Gastroesophageal sphincter (tissue), 4 donors: Measurements from ENCODE around the gene RPRD1B. TPM values are rescaled to one million over a fixed set of nuclear protein-coding genes. Genes with fewer than 3 reads are reported as not detected.

Source experiments
- ATAC-seq: fragments of 150-250 bp; one replicate; pipeline ENCODE4 v1.9.1; 2016; ENCODE audit warnings: mild to moderate bottlenecking, moderate library complexity
- H3K27ac ChIP-seq, 4 donors: fragments of 200-600 bp; sonication (generic) in 3 of 4; 1 replicate in 3 of 4; 2 replicates in 1 of 4; pipeline ENCODE4 v1.5.1; 2016 to 2019
- H3K27me3 ChIP-seq: fragments of 200-600 bp; sonication (generic); one replicate; pipeline ENCODE4 v1.5.1; 2019
- H3K36me3 ChIP-seq, 2 donors: fragments of 200-600 bp; sonication (generic); one replicate each; pipeline ENCODE4 v1.5.1; 2019; ENCODE audit warnings: control low read depth in 1 of 2
- H3K4me1 ChIP-seq, 3 donors: fragments of 200-600 bp; sonication (generic); 1 replicate in 2 of 3; 2 replicates in 1 of 3; pipeline ENCODE4 v1.5.1; 2016 to 2019; ENCODE audit warnings: control low read depth in 2 of 3
- H3K4me3 ChIP-seq, 2 donors: fragments of 200-600 bp; sonication (generic); one replicate each; pipeline ENCODE4 v1.5.1; 2019; ENCODE audit warnings: mild to moderate bottlenecking in 1 of 2, moderate library complexity in 1 of 2
- H3K9me3 ChIP-seq, 3 donors: fragments of 200-600 bp; sonication (generic); one replicate each; pipeline ENCODE4 v1.5.1; 2017 to 2019; ENCODE audit warnings: control low read depth in 2 of 3
- CTCF ChIP-seq, 4 experiments: fragments of 200-600 bp in 2 of 4; fragments of 450-650 bp in 2 of 4; sonication (generic) in 1 of 4; IDR thresholded peaks; one replicate each; pipeline ENCODE4 v1.5.1; 2017 to 2019; ENCODE audit warnings: antibody characterized with exemption in 4 of 4, mild to moderate bottlenecking in 2 of 4, moderate library complexity in 2 of 4
- EP300 ChIP-seq: sonication (generic); formaldehyde crosslinking; IDR thresholded peaks from one replicate; pipeline ENCODE4 v1.6.1; 2017; ENCODE audit warnings: antibody characterized with exemption, mild to moderate bottlenecking
- POLR2A ChIP-seq, 2 donors: fragments of 450-650 bp; IDR thresholded peaks; one replicate each; pipeline ENCODE4 v1.6.1; 2017; ENCODE audit warnings: antibody characterized with exemption in 2 of 2, mild to moderate bottlenecking in 2 of 2, moderate library complexity in 1 of 2
- POLR2AphosphoS5 ChIP-seq: sonication (generic); formaldehyde crosslinking; IDR thresholded peaks from one replicate; pipeline ENCODE4 v1.6.1; 2017; ENCODE audit warnings: antibody characterized with exemption
- WGBS, 2 donors: methylation state at CpG; one replicate each; pipeline ENCODE4 v1.1.5; 2018; ENCODE audit warnings: low coverage in 1 of 2; 5-methylcytosine and 5-hydroxymethylcytosine counted together
- total RNA-seq, 4 donors: library from RNA; depleted of rRNA; stranded (reverse); fragments of >200 nt; gene quantifications; one replicate each; pipeline ENCODE4 v1.1.0, GENCODE V29; 2016

The RPRD1B gene
- total RNA-seq, 4 donors from 2014 or later: 17.1 to 26.8 (median 23.7) TPM

GRCh38 chr20:38075161-38075998 lies 41.8 kb downstream of the RPRD1B start:
- TF ChIP-seq EP300 (no peak), POLR2A (IDR thresholded peaks at IDR 0.05) (no peak), POLR2AphosphoS5 (peak; percentile 58)
- Histone ChIP-seq H3K9me3 (no peaks in the 10 kb centered on the region), H3K27me3 (no peaks in the 10 kb centered on the region), H3K36me3 (peaks cover 2 to 35% of the 10 kb centered on the region in 2 donors), H3K27ac (peak overlapping the region; percentile 76 to 98 (median 82)), H3K4me3 (no peak overlapping the region), H3K4me1 (peaks cover 23 to 67% (median 35%) of the 10 kb centered on the region in 3 donors)
- 37 to 44% methylated on average over 2 to 3 of the region's 3 CpGs for WGBS, 2 donors
- ATAC-seq: no peak

GRCh38 chr20:38076548-38076947 lies 43.0 kb downstream of the RPRD1B start:
- no peak overlapping the region for H3K4me3 ChIP-seq
- H3K4me1 ChIP-seq: peaks cover 23 to 67% (median 35%) of the 10 kb centered on the region in 3 donors
- TF ChIP-seq POLR2A (IDR thresholded peaks at IDR 0.05) (no peak), EP300 (no peak), POLR2AphosphoS5 (no peak), CTCF (IDR thresholded peaks at IDR 0.05) (no peak)
- no peaks in the 10 kb centered on the region for H3K27me3 ChIP-seq
- no peaks in the 10 kb centered on the region for H3K9me3 ChIP-seq
- peaks cover 0 to 23% of the 10 kb centered on the region in 2 donors for H3K36me3 ChIP-seq
- no peak for ATAC-seq
- H3K27ac ChIP-seq: peak overlapping the region; percentile 76 to 98 (median 82)

GRCh38 chr20:38078084-38078483 lies 44.5 kb downstream of the RPRD1B start:
- peak overlapping the region; percentile 52 to 83 (median 77) for H3K27ac ChIP-seq
- H3K36me3 ChIP-seq: peaks cover 0 to 22% of the 10 kb centered on the region in 2 donors
- no peak overlapping the region for H3K4me3 ChIP-seq
- ATAC-seq: no peak
- H3K27me3 ChIP-seq: no peaks in the 10 kb centered on the region
- 62% methylated on average over 2 of the region's 2 CpGs; no CpG with 5 or more reads in 1 of the 2 donors for WGBS, 2 donors
- H3K4me1 ChIP-seq: peaks cover 21 to 64% (median 31%) of the 10 kb centered on the region in 3 donors
- TF ChIP-seq CTCF (IDR thresholded peaks at IDR 0.05) (no peak), EP300 (no peak), POLR2A (IDR thresholded peaks at IDR 0.05) (no peak), POLR2AphosphoS5 (no peak)
- no peaks in the 10 kb centered on the region for H3K9me3 ChIP-seq

GRCh38 chr20:38079353-38079752 lies 45.8 kb downstream of the RPRD1B start:
- 96 to 100% methylated on average over 3 of the region's 3 CpGs for whole genome bisulfite sequencing, 2 donors
- Histone ChIP-seq H3K4me3 (no peak overlapping the region), H3K27me3 (no peaks in the 10 kb centered on the region), H3K27ac (peak overlapping the region in 2 of 4 donors; percentile 80 to 83), H3K4me1 (peaks cover 18 to 64% (median 24%) of the 10 kb centered on the region in 3 donors), H3K36me3 (peaks cover 0 to 22% of the 10 kb centered on the region in 2 donors), H3K9me3 (no peaks in the 10 kb centered on the region)
- no peak for ATAC-seq
- TF ChIP-seq POLR2A (IDR thresholded peaks at IDR 0.05): no peak
- no peak for TF ChIP-seq EP300
- no peak for TF ChIP-seq CTCF (IDR thresholded peaks at IDR 0.05)
- TF ChIP-seq POLR2AphosphoS5: no peak

GRCh38 chr20:38081575-38081974 lies 48.0 kb downstream of the RPRD1B start:
- Histone ChIP-seq H3K9me3 (no peaks in the 10 kb centered on the region), H3K4me1 (peaks cover 6 to 64% (median 8%) of the 10 kb centered on the region in 3 donors), H3K36me3 (peaks cover 0 to 28% of the 10 kb centered on the region in 2 donors), H3K27ac (peak overlapping the region in 3 of 4 donors; percentile 22 to 90 (median 80)), H3K27me3 (no peaks in the 10 kb centered on the region), H3K4me3 (no peak overlapping the region)
- TF ChIP-seq CTCF (IDR thresholded peaks at IDR 0.05): no peak
- peak; percentile 6 for TF ChIP-seq POLR2AphosphoS5
- ATAC-seq: no peak
- WGBS, 2 donors: 52 to 57% methylated on average over 3 of the region's 3 CpGs
